Measurements from ENCODE around the gene CYP1B1.
"Not testable (repeated sequence)": the region's sequence is repeated elsewhere in the genome, so short reads cannot be mapped to it uniquely, and the experiment has no call there.

CYP1B1 gene

GRCh38 chr2:38032946-38033345, 43.0 kb downstream of the CYP1B1 start:
- no peak for DNase-seq

GRCh38 chr2:38030635-38031355, 45.2 kb downstream of the CYP1B1 start:
- no peak for DNase-seq

- no peak for DNase-seq
These were observed 46.4 kb downstream of the CYP1B1 start for GRCh38 chr2:38029512-38029911.

- DNase-seq, result peak; percentile 20 to 44
These were observed 47.1 kb downstream of the CYP1B1 start for GRCh38 chr2:38028829-38029228.

GRCh38 chr2:38026846-38027245, 49.1 kb downstream of the CYP1B1 start:
- no peak for DNase-seq

GRCh38 chr2:38021589-38021988, 54.4 kb downstream of the CYP1B1 start:
- DNase-seq, result no peak

GRCh38 chr2:38020359-38021069, 55.4 kb downstream of the CYP1B1 start:
- DNase-seq, result not testable (repeated sequence)

GRCh38 chr2:38017836-38018235, 58.1 kb downstream of the CYP1B1 start:
- no peak for DNase-seq
